ENCODE data around the gene SLFN5.
"Not testable (repeated sequence)": the region's sequence is repeated elsewhere in the genome, so short reads cannot be mapped to it uniquely, and the experiment has no call there.

SLFN5 gene

DNA sequence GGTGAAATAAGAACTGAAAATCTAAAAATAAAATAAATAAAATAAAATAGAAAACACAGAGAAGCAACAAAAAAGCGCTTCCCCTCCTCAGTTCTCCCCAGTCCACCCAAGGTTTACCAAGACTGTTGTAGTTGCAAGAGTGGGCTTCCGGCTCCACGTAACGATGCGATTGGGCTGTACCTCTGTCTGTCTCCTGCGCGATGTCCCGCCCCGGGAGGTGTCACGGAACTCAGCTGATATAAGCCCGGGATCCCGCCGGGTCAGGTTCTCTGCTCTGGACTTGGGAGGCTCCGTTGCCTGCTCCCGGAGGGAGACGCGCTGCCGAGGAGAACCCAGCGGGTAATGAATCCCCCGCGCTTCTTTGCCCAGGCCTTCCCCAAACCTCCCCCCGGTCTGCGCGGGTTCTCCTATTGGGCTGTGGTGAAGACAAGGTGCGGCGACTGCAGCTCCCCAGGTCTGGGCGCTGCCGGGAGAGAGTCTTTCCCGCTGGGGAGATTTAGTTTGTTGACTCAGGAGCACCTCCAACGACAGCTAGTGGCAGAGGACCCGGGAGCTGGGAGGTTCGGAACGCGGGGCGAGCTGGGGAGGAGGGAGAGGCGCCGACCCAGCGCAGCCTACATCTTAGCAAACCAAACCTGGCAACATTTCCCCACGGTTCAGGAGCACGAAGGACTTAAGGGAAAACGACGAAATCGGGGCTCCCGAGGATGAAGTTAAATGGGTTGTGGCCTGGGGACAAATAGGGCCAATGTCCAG lies at the start of gene SLFN5:
Gene SLFN5 (plus strand): TSS at position 268 of the 756 bp plus-strand sequence. CDS start 15,619 bp downstream, outside the sequence.
- peak; percentile 68 for DNase-seq (ENCODE audit: low spot score)

- not testable (repeated sequence) for DNase-seq (ENCODE audit: low spot score)
Observed at GRCh38 chr17:35194001-35194400, 48.9 kb upstream of the SLFN5 start, which contains the start of gene SLC35G3. TSS of gene SLC35G3 (minus strand) at chr17:35194393. CDS start at chr17:35194307, 86 bp downstream.

GRCh38 chr17:35195062-35195461 lies 47.8 kb upstream of the SLFN5 start:
- not testable (repeated sequence) for DNase-seq (ENCODE audit: low spot score)

DNA sequence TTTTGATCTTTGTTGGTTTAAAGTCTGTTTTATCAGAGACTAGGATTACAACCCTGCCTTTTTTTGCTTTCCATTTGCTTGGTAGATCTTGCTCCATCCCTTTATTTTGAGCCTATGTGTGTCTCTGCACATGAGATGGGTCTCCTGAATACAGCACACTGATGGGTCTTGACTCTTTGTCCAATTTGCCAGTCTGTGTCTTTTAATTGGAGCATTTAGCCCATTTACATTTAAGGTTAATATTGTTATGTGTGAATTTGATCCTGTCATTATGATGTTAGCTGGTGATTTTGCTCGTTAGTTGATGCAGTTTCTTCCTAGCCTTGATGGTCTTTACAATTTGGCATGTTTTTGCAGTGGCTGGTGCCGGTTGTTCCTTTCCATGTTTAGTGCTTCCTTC lies 40.3 kb upstream of the SLFN5 start:
- not testable (repeated sequence) for DNase-seq (ENCODE audit: low spot score)

DNA sequence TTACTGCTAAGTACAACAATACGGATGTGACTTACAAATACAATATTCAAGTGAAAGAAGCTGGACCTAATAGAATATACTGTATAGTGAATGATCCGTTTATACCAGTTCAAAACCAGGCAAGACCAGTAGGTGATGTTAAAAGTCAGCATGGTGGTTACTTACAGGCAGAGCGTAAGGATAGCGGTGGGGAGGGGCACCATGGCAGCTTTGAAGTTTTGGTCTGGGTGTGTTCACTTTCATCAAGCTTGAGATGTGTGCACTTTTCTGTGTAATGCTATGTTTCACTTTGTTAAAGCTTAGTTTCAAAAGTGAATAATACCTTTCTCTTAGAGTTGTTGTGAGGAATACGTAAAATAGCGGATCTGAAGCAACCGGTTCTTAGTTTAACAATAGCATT lies 32.1 kb upstream of the SLFN5 start:
- no peak for DNase-seq (ENCODE audit: low spot score)

DNA sequence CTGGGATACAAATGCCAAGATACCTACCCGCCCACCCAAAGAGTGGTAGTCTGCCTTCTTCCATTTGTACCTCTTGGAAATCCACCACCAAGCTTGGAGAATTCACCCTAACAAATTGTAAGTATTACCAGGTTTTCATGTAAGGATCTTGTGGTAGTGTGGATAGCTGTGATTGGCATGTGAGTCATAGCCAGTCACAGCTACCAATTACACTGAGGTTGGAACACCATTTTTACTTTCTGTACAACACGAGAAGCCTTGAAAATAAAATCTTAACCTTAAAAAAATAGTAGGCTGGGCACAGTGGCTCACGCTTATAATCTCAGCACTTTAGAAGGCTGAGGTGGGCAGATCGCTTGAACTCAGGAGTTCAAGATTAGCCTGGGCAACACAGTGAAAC lies 30.2 kb upstream of the SLFN5 start:
- DNase-seq (ENCODE audit: low spot score) = no peak

- DNase-seq (ENCODE audit: low spot score) = no peak
Observed at GRCh38 chr17:35213412-35213940, 29.4 kb upstream of the SLFN5 start.

- DNase-seq (ENCODE audit: low spot score) = no peak
Observed at GRCh38 chr17:35214192-35214591, 28.7 kb upstream of the SLFN5 start.

DNA sequence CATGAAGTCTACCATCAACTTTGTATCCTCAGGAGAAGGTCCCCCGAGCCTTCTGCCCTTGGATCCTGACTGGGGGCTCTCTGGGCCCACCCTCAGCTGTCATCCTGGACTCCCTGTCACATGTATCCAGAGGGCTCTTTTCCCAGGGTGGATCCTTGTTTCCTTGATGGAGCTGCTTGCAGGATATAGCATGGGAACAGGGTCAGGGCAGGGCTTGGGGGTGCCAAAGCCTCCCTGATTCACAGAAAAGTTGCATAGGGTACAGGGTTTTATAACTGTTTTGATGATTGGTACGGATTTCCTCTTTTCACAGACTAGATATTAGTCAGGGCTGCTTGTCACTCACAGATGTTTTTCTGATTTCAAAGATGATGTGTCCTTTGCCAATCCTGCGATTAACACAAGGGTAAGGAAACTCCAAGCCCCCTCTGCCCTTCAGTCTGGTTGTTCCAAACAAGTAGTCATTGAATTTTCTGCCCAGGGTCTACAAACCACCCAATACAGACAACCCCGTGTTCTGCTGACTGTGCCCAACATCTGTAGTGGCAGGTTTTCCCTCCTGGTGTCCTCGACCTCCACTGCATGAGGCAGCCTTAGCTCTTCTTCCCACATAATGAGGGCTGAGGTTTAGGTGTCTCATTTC lies 28.1 kb upstream of the SLFN5 start:
- no peak for DNase-seq (ENCODE audit: low spot score)

GRCh38 chr17:35217107-35217506 lies 25.8 kb upstream of the SLFN5 start:
- no peak for DNase-seq (ENCODE audit: low spot score)

GRCh38 chr17:35218915-35219314 lies 24.0 kb upstream of the SLFN5 start:
- no peak for DNase-seq (ENCODE audit: low spot score)

DNA sequence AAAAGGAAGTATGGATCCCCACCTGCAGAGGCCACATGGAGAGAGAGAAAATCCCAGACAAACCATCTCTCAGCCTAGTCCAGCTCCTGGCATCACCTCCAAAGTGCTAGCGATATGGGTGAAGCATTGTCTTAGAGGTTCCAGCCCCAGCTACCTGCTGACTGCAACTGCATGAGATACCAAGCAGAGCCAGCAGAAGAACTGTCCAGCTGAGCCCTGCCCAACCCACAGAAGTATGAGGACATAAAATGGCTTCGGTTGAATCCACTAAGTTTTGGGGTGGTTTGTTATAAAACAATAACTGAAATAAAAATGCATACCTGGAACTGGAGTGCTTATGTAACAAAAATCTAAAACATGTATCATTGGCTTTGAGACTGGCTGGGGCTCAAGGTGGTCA lies 20.4 kb upstream of the SLFN5 start:
- DNase-seq (ENCODE audit: low spot score) = no peak

DNA sequence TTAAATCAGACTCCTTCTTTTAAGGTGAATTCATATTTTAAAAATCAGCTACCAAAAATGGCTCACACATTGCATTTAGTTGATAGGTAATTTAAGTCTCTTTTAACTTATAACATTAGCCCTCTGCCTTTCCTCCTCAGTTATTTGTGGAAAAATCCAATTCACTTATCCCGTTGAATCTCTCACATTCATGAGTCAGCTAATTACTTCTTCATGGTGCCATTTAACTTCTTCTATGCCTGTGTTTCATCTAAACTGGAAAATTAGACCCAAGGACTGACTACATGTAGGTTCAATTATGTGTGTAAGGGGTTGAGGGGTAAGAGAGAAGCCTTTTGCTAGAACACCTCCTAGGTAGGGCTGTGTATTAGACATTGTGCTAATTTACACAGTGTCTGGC lies 18.4 kb upstream of the SLFN5 start:
- DNase-seq (ENCODE audit: low spot score) = no peak

DNA sequence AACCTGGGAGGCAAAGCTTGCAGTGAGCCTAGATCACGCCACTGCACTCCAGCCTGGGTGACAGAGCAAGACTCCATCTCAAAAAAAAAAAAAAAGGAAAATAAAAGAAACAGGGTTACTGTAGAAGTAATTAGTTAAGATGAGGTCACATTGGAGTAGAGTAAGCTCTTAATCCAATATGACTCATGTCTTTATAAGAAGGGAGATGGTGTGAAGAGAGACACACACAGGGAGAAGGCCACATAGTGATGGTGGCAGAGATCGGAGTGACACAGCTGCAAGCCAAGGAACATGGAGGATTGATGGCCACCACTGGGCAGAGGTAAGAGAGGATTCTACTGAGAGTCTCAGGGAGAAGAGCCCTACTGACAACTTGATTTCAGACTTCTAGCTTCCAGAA lies 15.3 kb upstream of the SLFN5 start:
- no peak for DNase-seq (ENCODE audit: low spot score)

GRCh38 chr17:35229638-35230037 lies 13.2 kb upstream of the SLFN5 start:
- no peak for DNase-seq (ENCODE audit: low spot score)

DNA sequence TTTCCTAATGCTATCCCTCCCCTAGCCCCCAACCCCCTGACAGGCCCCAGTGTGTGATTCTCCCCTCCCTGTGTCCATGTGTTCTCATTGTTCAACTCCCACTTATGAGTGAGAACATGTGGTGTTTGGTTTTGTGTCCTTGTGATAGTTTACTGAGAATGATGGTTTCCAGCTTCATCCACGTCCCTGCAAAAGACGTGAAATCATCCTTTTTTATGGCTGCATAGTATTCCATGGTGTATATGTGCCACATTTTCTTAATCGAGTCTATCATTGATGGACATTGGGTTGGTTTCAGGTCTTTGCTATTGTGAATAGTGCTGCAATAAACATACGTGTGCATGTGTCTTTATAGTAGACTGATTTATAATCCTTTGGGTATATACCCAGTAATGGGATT lies 8.6 kb upstream of the SLFN5 start:
- not testable (repeated sequence) for DNase-seq (ENCODE audit: low spot score)

GRCh38 chr17:35235289-35235688 lies 7.6 kb upstream of the SLFN5 start:
- no peak for DNase-seq (ENCODE audit: low spot score)

- DNase-seq (ENCODE audit: low spot score) = no peak
Observed at GRCh38 chr17:35235917-35236316, 7.0 kb upstream of the SLFN5 start.

GRCh38 chr17:35236821-35237220 lies 6.1 kb upstream of the SLFN5 start:
- no peak for DNase-seq (ENCODE audit: low spot score)

- DNase-seq (ENCODE audit: low spot score) = no peak
Observed at GRCh38 chr17:35238821-35239220, 4.1 kb upstream of the SLFN5 start.

DNA sequence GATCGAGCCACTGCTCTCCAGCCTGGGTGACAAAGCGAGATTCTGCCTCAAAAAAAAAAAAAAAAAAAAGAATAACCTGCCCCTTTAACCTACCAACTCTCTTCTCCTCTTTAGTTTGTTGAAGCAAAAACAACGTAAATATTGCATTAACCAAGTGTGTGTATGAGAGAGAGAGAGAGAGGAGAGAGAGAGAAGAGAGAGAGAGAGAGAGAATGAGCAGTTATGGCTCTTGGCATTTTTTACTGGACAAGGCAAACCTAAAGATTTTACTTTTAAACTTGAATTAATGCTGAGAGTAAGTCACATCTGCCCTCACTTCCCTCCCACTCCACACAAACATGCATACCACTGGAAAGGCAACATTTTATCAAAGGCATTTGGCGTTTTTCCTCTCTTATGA lies 3.0 kb upstream of the SLFN5 start:
- DNase-seq (ENCODE audit: low spot score) = no peak

DNA sequence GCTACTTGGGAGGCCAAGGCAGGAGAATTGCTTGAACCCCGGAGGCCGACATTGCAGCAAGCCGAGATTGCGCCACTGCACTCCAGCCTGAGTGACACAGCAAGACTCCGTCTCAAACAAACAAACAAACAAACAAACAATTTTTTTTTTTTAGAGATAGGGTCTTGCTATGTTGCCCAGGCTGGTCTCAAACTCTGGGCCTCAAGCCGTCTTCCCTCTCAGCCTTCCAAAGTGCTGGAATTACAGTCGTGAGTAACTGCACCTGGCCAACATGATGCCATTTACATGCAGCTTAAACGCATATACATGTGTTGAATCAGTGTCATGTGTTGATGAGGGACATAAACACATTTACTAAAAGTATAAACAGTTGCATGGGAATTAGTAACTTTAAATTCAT lies 2.0 kb upstream of the SLFN5 start:
- DNase-seq (ENCODE audit: low spot score) = no peak

- no peak for DNase-seq (ENCODE audit: low spot score)
Observed at GRCh38 chr17:35241520-35241919, 1.4 kb upstream of the SLFN5 start.
